Measurements from ENCODE around the gene RTL1.

- TF ChIP-seq GATA2 (IDR thresholded peaks at IDR 0.05; ENCODE audit: low read depth, low read length) (no peak), GATA3 (IDR thresholded peaks at IDR 0.05; ENCODE audit: low read depth, low read length) (no peak)
Measured at GRCh38 chr14:100846309-100846859, 57.1 kb downstream of the RTL1 start.

Data from SH-SY5Y (cell line).